ENCODE results near the gene FGD2. TPM values are rescaled to one million over a fixed set of nuclear protein-coding genes. Genes with fewer than 3 reads are reported as not detected.

FGD2 gene
- total RNA-seq, 4 donors from 2014 or later = 13.1 to 46.4 (median 29.6) TPM

DNA sequence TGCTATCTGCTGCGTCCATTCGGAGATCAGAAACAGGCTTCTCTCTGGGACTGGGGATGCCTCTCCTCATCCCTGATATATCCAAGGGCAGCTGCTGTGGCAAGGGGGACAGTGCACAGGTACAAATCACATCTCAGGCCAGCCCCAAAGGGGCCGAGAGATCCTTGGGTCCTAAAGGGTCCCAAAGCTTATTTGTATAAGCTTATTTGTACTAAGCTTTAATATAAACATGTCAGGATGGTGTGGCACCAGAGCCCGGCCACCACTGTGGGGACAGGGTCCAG lies 45.3 kb downstream of the FGD2 start:
- DNase-seq = no peak
- Histone ChIP-seq H3K4me1 (peaks cover 0 to 27% (median 17%) of the 10 kb centered on the region in 4 donors), H3K4me3 (no peak overlapping the region), H3K27ac (peak overlapping the region; percentile 22 to 65 (median 46)), H3K36me3 (no peaks in the 10 kb centered on the region), H3K9me3 (no peaks in the 10 kb centered on the region), H3K27me3 (no peaks in the 10 kb centered on the region)
- in situ Hi-C loops (cut with MboI; ENCODE audit: low pct_ligation_motif_present in 1 of 4, low pct_unique_long_range_greater_than_20kb in 1 of 4, low sequenced_read_pairs in 3 of 4) = loop anchor here (5.0 to 10.0 kb wide), 2 partner anchors 122 to 154 kb away; partner anchors contain the start of gene PIM1 (in 4 of the 4)
- intact Hi-C loops (cut with DNase I; ENCODE audit: low total_unique reads) = loop anchor here (1.0 to 10.0 kb wide), 3 partner anchors 74 to 159 kb away; partner anchors contain the start of gene PIM1
- TF ChIP-seq POLR2AphosphoS5 (IDR thresholded peaks at IDR 0.05) (no peak), CTCF (IDR thresholded peaks at IDR 0.05) (no peak), EP300 (IDR thresholded peaks at IDR 0.05; ENCODE audit: low read depth) (no peak), POLR2A (IDR thresholded peaks at IDR 0.05) (no peak)
- WGBS, 2 donors (ENCODE audit: low coverage in 1 of 2) = 69% methylated on average over 4 of the region's 4 CpGs; no CpG with 5 or more reads in 1 of the 2 donors

GRCh38 chr6:37051138-37052026 lies 45.9 kb downstream of the FGD2 start:
- Histone ChIP-seq H3K36me3 (no peaks in the 10 kb centered on the region), H3K27me3 (no peaks in the 10 kb centered on the region), H3K27ac (no peak overlapping the region), H3K4me1 (peaks cover 0 to 27% (median 17%) of the 10 kb centered on the region in 4 donors), H3K4me3 (no peak overlapping the region), H3K9me3 (no peaks in the 10 kb centered on the region)
- TF ChIP-seq CTCF (IDR thresholded peaks at IDR 0.05) (peak; percentile 89 to 98 (median 90)), POLR2AphosphoS5 (IDR thresholded peaks at IDR 0.05) (peak in 2 of 3 donors; percentile 21 to 27), EP300 (IDR thresholded peaks at IDR 0.05; ENCODE audit: low read depth) (no peak), POLR2A (IDR thresholded peaks at IDR 0.05) (no peak)
- intact Hi-C loops (cut with DNase I; ENCODE audit: low total_unique reads) = loop anchor here (1.0 to 10.0 kb wide), 3 partner anchors 73 to 158 kb away; partner anchors contain the start of gene PIM1
- peak; percentile 94 for DNase-seq
- WGBS, 2 donors (ENCODE audit: low coverage in 1 of 2) = 60% methylated on average over 8 of the region's 25 CpGs; no CpG with 5 or more reads in 1 of the 2 donors
- in situ Hi-C loops (cut with MboI; ENCODE audit: low pct_ligation_motif_present in 1 of 4, low pct_unique_long_range_greater_than_20kb in 1 of 4, low sequenced_read_pairs in 3 of 4) = loop anchor here (5.0 to 10.0 kb wide), 2 partner anchors 121 to 153 kb away; partner anchors contain the start of gene PIM1 (in 4 of the 4)

DNA sequence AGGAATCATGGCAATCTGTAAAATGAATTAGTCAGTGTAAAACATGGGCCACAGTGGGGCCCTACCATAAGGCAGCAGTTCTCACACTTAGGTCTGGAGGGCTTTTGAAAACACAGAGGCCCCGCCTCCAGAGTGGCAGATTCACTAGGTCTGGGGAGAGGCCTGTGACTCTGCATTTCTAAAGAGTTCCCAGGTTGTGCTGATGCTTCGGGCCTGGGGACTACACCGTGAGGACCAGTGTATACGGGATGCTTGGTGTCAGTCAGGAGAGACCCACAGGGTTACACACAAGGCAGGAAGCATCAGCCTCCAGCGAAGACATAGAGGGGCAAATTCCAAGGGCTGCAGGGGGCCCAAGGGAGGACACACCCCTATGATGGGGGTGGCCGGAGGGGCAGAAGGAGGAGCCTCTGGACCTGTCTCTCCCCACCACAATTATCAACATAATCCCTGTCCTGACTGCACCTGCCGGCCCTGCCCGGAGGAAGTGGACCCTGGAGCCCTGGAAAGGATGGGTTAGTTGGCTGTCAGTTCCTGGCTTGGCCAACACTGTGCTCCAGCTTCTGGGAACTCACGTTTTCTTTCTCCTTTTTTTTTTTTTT lies 46.7 kb downstream of the FGD2 start:
- Histone ChIP-seq H3K36me3 (no peaks in the 10 kb centered on the region), H3K9me3 (no peaks in the 10 kb centered on the region), H3K27ac (no peak overlapping the region), H3K4me1 (peaks cover 0 to 27% (median 17%) of the 10 kb centered on the region in 4 donors), H3K4me3 (no peak overlapping the region), H3K27me3 (no peaks in the 10 kb centered on the region)
- intact Hi-C loops (cut with DNase I; ENCODE audit: low total_unique reads) = loop anchor here (10.0 kb wide), 1 partner anchor 73 kb away; no protein-coding TSS in a partner anchor
- in situ Hi-C loops (cut with MboI; ENCODE audit: low pct_ligation_motif_present in 1 of 4, low pct_unique_long_range_greater_than_20kb in 1 of 4, low sequenced_read_pairs in 3 of 4) = loop anchor here (5.0 to 10.0 kb wide), 2 partner anchors 120 to 153 kb away; partner anchors contain the start of gene PIM1 (in 4 of the 4)
- WGBS, 2 donors (ENCODE audit: low coverage in 1 of 2) = 30 to 49% methylated on average over 4 to 9 of the region's 9 CpGs
- no peak for DNase-seq
- TF ChIP-seq CTCF (IDR thresholded peaks at IDR 0.05) = no peak
- TF ChIP-seq POLR2AphosphoS5 (IDR thresholded peaks at IDR 0.05) = no peak
- no peak for TF ChIP-seq EP300 (IDR thresholded peaks at IDR 0.05; ENCODE audit: low read depth)
- no peak for TF ChIP-seq POLR2A (IDR thresholded peaks at IDR 0.05)

DNA sequence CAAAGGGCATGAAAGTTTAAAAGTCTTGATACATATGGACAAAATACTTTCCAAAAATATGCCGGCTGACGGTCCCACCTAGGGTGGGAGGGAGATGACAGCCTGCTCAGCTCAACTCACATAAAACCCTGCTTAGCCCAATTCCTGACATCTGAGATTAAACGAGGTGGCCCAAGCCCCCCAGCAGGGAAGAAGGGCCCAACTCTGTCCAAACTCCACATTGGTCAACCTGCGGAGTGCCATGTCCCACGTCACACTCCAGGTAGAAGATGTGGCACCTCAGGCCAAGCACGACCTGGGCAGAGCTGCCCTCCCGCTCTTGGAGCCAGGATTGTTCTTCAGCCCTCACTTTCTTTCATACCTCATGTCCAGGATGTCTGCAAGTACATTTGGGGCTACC lies 48.2 kb downstream of the FGD2 start:
- H3K4me1 ChIP-seq = peaks cover 0 to 23% (median 17%) of the 10 kb centered on the region in 4 donors
- in situ Hi-C loops (cut with MboI; ENCODE audit: low pct_ligation_motif_present in 1 of 4, low pct_unique_long_range_greater_than_20kb in 1 of 4, low sequenced_read_pairs in 3 of 4) = loop anchor here (5.0 to 10.0 kb wide), 2 partner anchors 119 to 151 kb away; partner anchors contain the start of gene PIM1 (in 4 of the 4)
- no peak overlapping the region for H3K4me3 ChIP-seq
- 74% methylated on average over 7 of the region's 7 CpGs; no CpG with 5 or more reads in 1 of the 2 donors for WGBS, 2 donors (ENCODE audit: low coverage in 1 of 2)
- H3K27ac ChIP-seq = no peak overlapping the region
- no peak for DNase-seq
- TF ChIP-seq POLR2A (IDR thresholded peaks at IDR 0.05) = no peak
- TF ChIP-seq EP300 (IDR thresholded peaks at IDR 0.05; ENCODE audit: low read depth) = no peak
- TF ChIP-seq CTCF (IDR thresholded peaks at IDR 0.05) = no peak
- TF ChIP-seq POLR2AphosphoS5 (IDR thresholded peaks at IDR 0.05) = no peak
- H3K36me3 ChIP-seq = no peaks in the 10 kb centered on the region
- intact Hi-C loops (cut with DNase I; ENCODE audit: low total_unique reads) = loop anchor here (10.0 kb wide), 1 partner anchor 71 kb away; no protein-coding TSS in a partner anchor
- no peaks in the 10 kb centered on the region for H3K9me3 ChIP-seq
- H3K27me3 ChIP-seq = no peaks in the 10 kb centered on the region

All from transverse colon (tissue), 4 donors.